Panc1 (cell line): ENCODE data around the gene THAP12. TPM values are rescaled to one million over a fixed set of nuclear protein-coding genes. Genes with fewer than 3 reads are reported as not detected.

ENCODE experiments used
- ATAC-seq: fragments of 200-7000 bp; cut with Tn5 transposase; 2 replicates; pipeline ENCODE4 v1.9.1; 2020; ENCODE audit warnings: mild to moderate bottlenecking, moderate library complexity
- BruUV-seq: library from RNA; stranded (reverse); fragments of 400-500 nt; replicated peaks from 2 replicates; lab custom pipeline; 2021; lab: Mats Ljungman, UMichigan
- CTCF ChIA-PET: fragments of 300-600 bp; sonication (Branson Sonifier 250); formaldehyde crosslinking; loops from one replicate; lab custom pipeline; 2022; ENCODE audit warnings: antibody characterized with exemption; lab: Charles Lee
- POLR2A ChIA-PET: fragments of 300-600 bp; sonication (Branson Sonifier 250); formaldehyde crosslinking; loops from one replicate; lab custom pipeline; 2022; ENCODE audit warnings: antibody characterized with exemption; lab: Charles Lee
- DNase-seq: peaks from one replicate; pipeline ENCODE4 v3.0.0-alpha.2; 2010; ENCODE audit warnings: low read depth, low spot score
- H3K27ac ChIP-seq: 2 replicates; pipeline ENCODE4 v1.5.1; 2011; ENCODE audit warnings: mild to moderate bottlenecking, low read length, inconsistent platforms
- H3K27me3 ChIP-seq: fragments of 200-500 bp; sonication (Bioruptor generic); 2 replicates; pipeline ENCODE4 v1.6.0; 2014; ENCODE audit warnings: low read length, inconsistent platforms; ENCODE audit not compliant: control insufficient read depth, insufficient read depth
- H3K36me3 ChIP-seq: fragments of 200-500 bp; sonication (Bioruptor generic); 2 replicates; pipeline ENCODE4 v1.5.1; 2014; ENCODE audit warnings: inconsistent platforms, mild to moderate bottlenecking, low read length, moderate library complexity; ENCODE audit not compliant: control insufficient read depth, insufficient read depth
- H3K4me1 ChIP-seq: 2 replicates; pipeline ENCODE4 v1.5.1; 2011; ENCODE audit warnings: inconsistent platforms, mild to moderate bottlenecking, low read length, moderate library complexity; ENCODE audit not compliant: control insufficient read depth, insufficient read depth
- H3K4me3 ChIP-seq, 2 experiments: 2 replicates each; pipeline ENCODE4 v1.5.1; 2011 to 2012; ENCODE audit warnings: low read depth in 2 of 2, low read length in 2 of 2, mild to moderate bottlenecking in 2 of 2, inconsistent platforms in 1 of 2, moderate library complexity in 1 of 2
- H3K9me3 ChIP-seq: fragments of 200-500 bp; sonication (Bioruptor generic); 2 replicates; pipeline ENCODE4 v1.5.1; 2014; ENCODE audit warnings: low read depth, mild to moderate bottlenecking, inconsistent platforms, low read length, moderate library complexity; ENCODE audit not compliant: control insufficient read depth, insufficient read depth
- CTCF ChIP-seq: fragments of 450-650 bp; IDR thresholded peaks from 2 replicates; pipeline ENCODE4 v1.5.1; 2017; ENCODE audit warnings: mild to moderate bottlenecking
- POLR2AphosphoS5 ChIP-seq: IDR thresholded peaks from 2 replicates; pipeline ENCODE4 v1.6.1; 2012; ENCODE audit warnings: mild to moderate bottlenecking, low read depth, low read length, moderate library complexity
- SIN3A ChIP-seq: IDR thresholded peaks from 2 replicates; pipeline ENCODE4 v1.6.1; 2012; ENCODE audit warnings: low read depth, mild to moderate bottlenecking, low read length, moderate library complexity, borderline replicate concordance; ENCODE audit not compliant: insufficient read depth
- TCF7L2 ChIP-seq: IDR thresholded peaks from 2 replicates; pipeline ENCODE4 v1.6.1; 2011; ENCODE audit warnings: mild to moderate bottlenecking, low read depth, low read length, inconsistent platforms
- in situ Hi-C: cut with HindIII; loops from 2 replicates; pipeline ENCODE4 v1.10.0; 2016; ENCODE audit warnings: low sequenced_read_pairs, low pct_unique_long_range_greater_than_20kb
- intact Hi-C: fragments of 100-400 bp; cut with micrococcal nuclease; formaldehyde crosslinking; loops from one replicate; pipeline ENCODE4 v1.10.0; 2022; ENCODE audit not compliant: unreplicated experiment
- total RNA-seq: library from RNA; stranded (reverse); gene quantifications from one replicate; pipeline ENCODE4 v1.2.1, GENCODE V29; 2021; ENCODE audit not compliant: unreplicated experiment
- TF ChIP-seq, protein P1 (sequence below), 2 experiments: IDR thresholded peaks; 2 replicates each; pipeline ENCODE4 v1.6.1; 2011 to 2012; ENCODE audit warnings: low read depth in 2 of 2, control low read depth in 1 of 2, low read length in 1 of 2, mild to moderate bottlenecking in 1 of 2, moderate library complexity in 1 of 2; ENCODE audit not compliant: insufficient read depth in 1 of 2

THAP12 gene
- total RNA-seq, 1 experiment from 2014 or later = 57.3 TPM

GRCh38 chr11:76329983-76330382, 50.9 kb downstream of the THAP12 start:
- Histone ChIP-seq H3K27ac (no peak overlapping the region), H3K36me3 (no peaks in the 10 kb centered on the region), H3K4me1 (no peaks in the 10 kb centered on the region), H3K27me3 (no peaks in the 10 kb centered on the region), H3K9me3 (no peaks in the 10 kb centered on the region; the same call in 1 of the 2 replicates), H3K4me3 (no peak overlapping the region)
- no peak for TF ChIP-seq SIN3A
- no peak for TF ChIP-seq CTCF
- TF ChIP-seq, protein P1, sequence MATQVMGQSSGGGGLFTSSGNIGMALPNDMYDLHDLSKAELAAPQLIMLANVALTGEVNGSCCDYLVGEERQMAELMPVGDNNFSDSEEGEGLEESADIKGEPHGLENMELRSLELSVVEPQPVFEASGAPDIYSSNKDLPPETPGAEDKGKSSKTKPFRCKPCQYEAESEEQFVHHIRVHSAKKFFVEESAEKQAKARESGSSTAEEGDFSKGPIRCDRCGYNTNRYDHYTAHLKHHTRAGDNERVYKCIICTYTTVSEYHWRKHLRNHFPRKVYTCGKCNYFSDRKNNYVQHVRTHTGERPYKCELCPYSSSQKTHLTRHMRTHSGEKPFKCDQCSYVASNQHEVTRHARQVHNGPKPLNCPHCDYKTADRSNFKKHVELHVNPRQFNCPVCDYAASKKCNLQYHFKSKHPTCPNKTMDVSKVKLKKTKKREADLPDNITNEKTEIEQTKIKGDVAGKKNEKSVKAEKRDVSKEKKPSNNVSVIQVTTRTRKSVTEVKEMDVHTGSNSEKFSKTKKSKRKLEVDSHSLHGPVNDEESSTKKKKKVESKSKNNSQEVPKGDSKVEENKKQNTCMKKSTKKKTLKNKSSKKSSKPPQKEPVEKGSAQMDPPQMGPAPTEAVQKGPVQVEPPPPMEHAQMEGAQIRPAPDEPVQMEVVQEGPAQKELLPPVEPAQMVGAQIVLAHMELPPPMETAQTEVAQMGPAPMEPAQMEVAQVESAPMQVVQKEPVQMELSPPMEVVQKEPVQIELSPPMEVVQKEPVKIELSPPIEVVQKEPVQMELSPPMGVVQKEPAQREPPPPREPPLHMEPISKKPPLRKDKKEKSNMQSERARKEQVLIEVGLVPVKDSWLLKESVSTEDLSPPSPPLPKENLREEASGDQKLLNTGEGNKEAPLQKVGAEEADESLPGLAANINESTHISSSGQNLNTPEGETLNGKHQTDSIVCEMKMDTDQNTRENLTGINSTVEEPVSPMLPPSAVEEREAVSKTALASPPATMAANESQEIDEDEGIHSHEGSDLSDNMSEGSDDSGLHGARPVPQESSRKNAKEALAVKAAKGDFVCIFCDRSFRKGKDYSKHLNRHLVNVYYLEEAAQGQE (IDR thresholded peaks at IDR 0.05; ENCODE audit: insufficient read depth in 1 of 2, low read depth in 2 of 2, low read length in 1 of 2) = no peak
- TF ChIP-seq TCF7L2 = no peak
- TF ChIP-seq POLR2AphosphoS5 = no peak
- BruUV-seq = no TSS peak
- intact Hi-C loops = no loop called here
- POLR2A ChIA-PET = no interaction called here
- CTCF ChIA-PET = no interaction called here
- ATAC-seq (peak; percentile 36; the same call in 1 of the 2 replicates), DNase-seq (no peak)
- in situ Hi-C loops = no loop called here

- ChIA-PET CTCF (no interaction called here), POLR2A (no interaction called here)
- H3K4me1 ChIP-seq = no peaks in the 10 kb centered on the region
- TF ChIP-seq CTCF = no peak
- TF ChIP-seq, protein P1 (IDR thresholded peaks at IDR 0.05; ENCODE audit: insufficient read depth in 1 of 2, low read depth in 2 of 2, low read length in 1 of 2) = no peak
- TF ChIP-seq TCF7L2 = peak; percentile 62; the same call in 1 of the 2 replicates
- intact Hi-C loops (no loop called here), in situ Hi-C loops (no loop called here)
- no peaks in the 10 kb centered on the region for H3K9me3 ChIP-seq
- BruUV-seq = no TSS peak
- H3K4me3 ChIP-seq = no peak overlapping the region
- no peaks in the 10 kb centered on the region for H3K36me3 ChIP-seq
- H3K27ac ChIP-seq = no peak overlapping the region
- ATAC-seq (0 out of 2 replicates have a peak, but pooled peaks have one; percentile 28), DNase-seq (no peak)
- H3K27me3 ChIP-seq = no peaks in the 10 kb centered on the region
Observed at GRCh38 chr11:76329084-76329648, 51.8 kb downstream of the THAP12 start.
